Ishikawa (cell line): Measurements from ENCODE around the gene CLEC6A.

Source experiments
- EGR1 ChIP-seq: IDR thresholded peaks from 2 replicates; pipeline ENCODE4 v1.6.1; 2012
- EP300 ChIP-seq: IDR thresholded peaks from 2 replicates; pipeline ENCODE4 v1.6.1; 2012; ENCODE audit warnings: borderline replicate concordance
- USF1 ChIP-seq: IDR thresholded peaks from 2 replicates; pipeline ENCODE4 v1.6.1; 2012

GRCh38 chr12:8466241-8466640 lies 10.5 kb downstream of the CLEC6A start:
- TF ChIP-seq USF1 (no peak), EGR1 (no peak), EP300 (no peak)
